Esophagus muscularis mucosa (tissue), 4 donors: ENCODE results near the gene SLAIN2. TPM values are rescaled to one million over a fixed set of nuclear protein-coding genes. Genes with fewer than 3 reads are reported as not detected.

Experiments
- DNase-seq: peaks from one replicate; pipeline ENCODE4 v3.0.0-alpha.2; 2017; ENCODE audit errors: extremely low spot score
- H3K27ac ChIP-seq, 4 donors: fragments of 200-600 bp; sonication (generic); replicated peaks in 1 of 4; 1 replicate in 3 of 4; 2 replicates in 1 of 4; pipeline ENCODE4 v1.5.1; 2016 to 2019; ENCODE audit warnings: mild to moderate bottlenecking in 1 of 4
- H3K27me3 ChIP-seq, 4 donors: fragments of 200-600 bp; sonication (generic); one replicate each; pipeline versions ENCODE4 v1.5.1 to v1.6.0; 2016 to 2019
- H3K36me3 ChIP-seq, 4 donors: fragments of 200-600 bp; sonication (generic); one replicate each; pipeline ENCODE4 v1.5.1; 2016 to 2019
- H3K4me1 ChIP-seq, 4 donors: fragments of 200-600 bp; sonication (generic); one replicate each; pipeline ENCODE4 v1.5.1; 2016 to 2019
- H3K4me3 ChIP-seq, 4 donors: fragments of 200-600 bp; sonication (generic); 1 replicate in 2 of 4; 2 replicates in 2 of 4; pipeline ENCODE4 v1.5.1; 2016 to 2019; ENCODE audit warnings: mild to moderate bottlenecking in 4 of 4, moderate library complexity in 1 of 4
- H3K9me3 ChIP-seq, 4 donors: fragments of 200-600 bp; sonication (generic); 1 replicate in 3 of 4; 2 replicates in 1 of 4; pipeline ENCODE4 v1.5.1; 2016 to 2019
- CTCF ChIP-seq, 3 experiments: fragments of 200-600 bp in 2 of 3; fragments of 450-650 bp in 1 of 3; sonication (generic) in 2 of 3; IDR thresholded peaks; one replicate each; pipeline ENCODE4 v1.5.1; 2017 to 2019; ENCODE audit warnings: antibody characterized with exemption in 3 of 3, mild to moderate bottlenecking in 2 of 3, moderate library complexity in 1 of 3
- EP300 ChIP-seq: sonication (generic); formaldehyde crosslinking; IDR thresholded peaks from one replicate; pipeline ENCODE4 v1.6.1; 2017; ENCODE audit warnings: antibody characterized with exemption
- POLR2A ChIP-seq: fragments of 450-650 bp; IDR thresholded peaks from one replicate; pipeline ENCODE4 v1.6.1; 2017; ENCODE audit warnings: antibody characterized with exemption, moderate library complexity, mild to moderate bottlenecking, low read depth
- POLR2AphosphoS5 ChIP-seq, 2 donors: sonication (generic); formaldehyde crosslinking; IDR thresholded peaks; one replicate each; pipeline ENCODE4 v1.6.1; 2017; ENCODE audit warnings: antibody characterized with exemption in 2 of 2
- WGBS: methylation state at CpG from one replicate; pipeline ENCODE4 v1.1.5; 2018; 5-methylcytosine and 5-hydroxymethylcytosine counted together
- intact Hi-C: fragments of 100-400 bp; cut with DNase I; formaldehyde crosslinking; loops from one replicate; pipeline ENCODE4 v1.15.1; 2023
- total RNA-seq, 4 donors: library from RNA; depleted of rRNA; stranded (reverse); fragments of >200 nt; gene quantifications; one replicate each; pipeline versions ENCODE4 v1.1.0 to v1.2.1, GENCODE V29; 2016

SLAIN2 gene
- total RNA-seq, 4 donors from 2014 or later = 82.5 to 165 (median 111) TPM

GRCh38 chr4:48467442-48467841, 126.1 kb downstream of the SLAIN2 start:
- TF ChIP-seq EP300 = no peak
- no peak for TF ChIP-seq POLR2A
- no peak for TF ChIP-seq POLR2AphosphoS5 (IDR thresholded peaks at IDR 0.05)
- no peak for TF ChIP-seq CTCF (IDR thresholded peaks at IDR 0.05)
- no peak overlapping the region for H3K4me3 ChIP-seq
- peaks cover 0 to 6% (median 0%) of the 10 kb centered on the region in 4 donors for H3K27me3 ChIP-seq
- no peak for DNase-seq
- no peak overlapping the region for H3K27ac ChIP-seq
- no peaks in the 10 kb centered on the region for H3K36me3 ChIP-seq
- intact Hi-C loops = no loop called here
- 69% methylated on average over 2 of the region's 2 CpGs for WGBS
- peaks cover 0 to 8% (median 0%) of the 10 kb centered on the region in 4 donors for H3K9me3 ChIP-seq
- H3K4me1 ChIP-seq = no peaks in the 10 kb centered on the region

- 77% methylated on average over 4 of the region's 5 CpGs for WGBS
- H3K4me3 ChIP-seq = no peak overlapping the region
These were observed 126.6 kb downstream of the SLAIN2 start for GRCh38 chr4:48467891-48468290.

GRCh38 chr4:48470137-48470536, 128.8 kb downstream of the SLAIN2 start:
- H3K4me3 ChIP-seq = no peak overlapping the region
- H3K27ac ChIP-seq = no peak overlapping the region
- WGBS = 53% methylated on average over 1 of the region's 1 CpG
- TF ChIP-seq EP300 = no peak
- TF ChIP-seq CTCF (IDR thresholded peaks at IDR 0.05) = no peak
- no peak for TF ChIP-seq POLR2A
- TF ChIP-seq POLR2AphosphoS5 (IDR thresholded peaks at IDR 0.05) = no peak
- no peaks in the 10 kb centered on the region for H3K4me1 ChIP-seq
- no peaks in the 10 kb centered on the region for H3K9me3 ChIP-seq
- peaks cover 0 to 6% (median 0%) of the 10 kb centered on the region in 4 donors for H3K27me3 ChIP-seq
- no peaks in the 10 kb centered on the region for H3K36me3 ChIP-seq
- intact Hi-C loops = no loop called here
- no peak for DNase-seq

More at GRCh38 chr4:48467891-48468290, 126.6 kb downstream of the SLAIN2 start:
- H3K27ac ChIP-seq = no peak overlapping the region
- H3K4me1 ChIP-seq = no peaks in the 10 kb centered on the region
- H3K27me3 ChIP-seq = peaks cover 0 to 6% (median 0%) of the 10 kb centered on the region in 4 donors
- no peaks in the 10 kb centered on the region for H3K36me3 ChIP-seq
- TF ChIP-seq CTCF (IDR thresholded peaks at IDR 0.05) = no peak
- no peak for TF ChIP-seq POLR2AphosphoS5 (IDR thresholded peaks at IDR 0.05)
- no peak for TF ChIP-seq EP300
- no peak for TF ChIP-seq POLR2A
- no peak for DNase-seq
- H3K9me3 ChIP-seq = peaks cover 0 to 8% (median 0%) of the 10 kb centered on the region in 4 donors
- intact Hi-C loops = no loop called here

GRCh38 chr4:48470570-48470969, 129.2 kb downstream of the SLAIN2 start:
- no peak overlapping the region for H3K4me3 ChIP-seq
- no peaks in the 10 kb centered on the region for H3K4me1 ChIP-seq
- no peak overlapping the region for H3K27ac ChIP-seq
- no peaks in the 10 kb centered on the region for H3K9me3 ChIP-seq
- DNase-seq = no peak
- 31% methylated on average over 2 of the region's 2 CpGs for WGBS
- TF ChIP-seq POLR2A (no peak), EP300 (no peak), POLR2AphosphoS5 (IDR thresholded peaks at IDR 0.05) (no peak), CTCF (IDR thresholded peaks at IDR 0.05) (no peak)
- intact Hi-C loops = no loop called here
- H3K27me3 ChIP-seq = peaks cover 0 to 6% (median 0%) of the 10 kb centered on the region in 4 donors
- H3K36me3 ChIP-seq = no peaks in the 10 kb centered on the region

GRCh38 chr4:48472794-48473193, 131.5 kb downstream of the SLAIN2 start:
- H3K27me3 ChIP-seq = peaks cover 0 to 6% (median 0%) of the 10 kb centered on the region in 4 donors
- H3K36me3 ChIP-seq = no peaks in the 10 kb centered on the region
- H3K4me3 ChIP-seq = no peak overlapping the region
- no peaks in the 10 kb centered on the region for H3K4me1 ChIP-seq
- intact Hi-C loops = no loop called here
- H3K9me3 ChIP-seq = no peaks in the 10 kb centered on the region
- TF ChIP-seq CTCF (IDR thresholded peaks at IDR 0.05) (no peak), POLR2A (no peak), EP300 (no peak), POLR2AphosphoS5 (IDR thresholded peaks at IDR 0.05) (no peak)
- no peak for DNase-seq
- WGBS = 73% methylated on average over 1 of the region's 1 CpG
- H3K27ac ChIP-seq = no peak overlapping the region
